Subcutaneous adipose tissue (tissue), 4 donors: ENCODE data around the gene MGAT3. TPM values are rescaled to one million over a fixed set of nuclear protein-coding genes. Genes with fewer than 3 reads are reported as not detected.

Experiments used
- total RNA-seq, 4 donors: library from RNA; depleted of rRNA; stranded (reverse); fragments of >200 nt; gene quantifications; one replicate each; pipeline ENCODE4 v1.1.0, GENCODE V29; 2016
- TF ChIP-seq, protein P1 (sequence below): fragments of 450-650 bp; IDR thresholded peaks from one replicate; pipeline ENCODE4 v1.5.1; 2016; ENCODE audit warnings: low read depth, mild to moderate bottlenecking, control low read depth, antibody characterized with exemption, moderate library complexity

MGAT3 gene
- total RNA-seq, 4 donors from 2014 or later: 6.5 to 13.4 (median 10.5) TPM

GRCh38 chr22:39534092-39534506 is 77.3 kb downstream of the MGAT3 start:
- TF ChIP-seq, protein P1, sequence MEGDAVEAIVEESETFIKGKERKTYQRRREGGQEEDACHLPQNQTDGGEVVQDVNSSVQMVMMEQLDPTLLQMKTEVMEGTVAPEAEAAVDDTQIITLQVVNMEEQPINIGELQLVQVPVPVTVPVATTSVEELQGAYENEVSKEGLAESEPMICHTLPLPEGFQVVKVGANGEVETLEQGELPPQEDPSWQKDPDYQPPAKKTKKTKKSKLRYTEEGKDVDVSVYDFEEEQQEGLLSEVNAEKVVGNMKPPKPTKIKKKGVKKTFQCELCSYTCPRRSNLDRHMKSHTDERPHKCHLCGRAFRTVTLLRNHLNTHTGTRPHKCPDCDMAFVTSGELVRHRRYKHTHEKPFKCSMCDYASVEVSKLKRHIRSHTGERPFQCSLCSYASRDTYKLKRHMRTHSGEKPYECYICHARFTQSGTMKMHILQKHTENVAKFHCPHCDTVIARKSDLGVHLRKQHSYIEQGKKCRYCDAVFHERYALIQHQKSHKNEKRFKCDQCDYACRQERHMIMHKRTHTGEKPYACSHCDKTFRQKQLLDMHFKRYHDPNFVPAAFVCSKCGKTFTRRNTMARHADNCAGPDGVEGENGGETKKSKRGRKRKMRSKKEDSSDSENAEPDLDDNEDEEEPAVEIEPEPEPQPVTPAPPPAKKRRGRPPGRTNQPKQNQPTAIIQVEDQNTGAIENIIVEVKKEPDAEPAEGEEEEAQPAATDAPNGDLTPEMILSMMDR: no peak

DNA sequence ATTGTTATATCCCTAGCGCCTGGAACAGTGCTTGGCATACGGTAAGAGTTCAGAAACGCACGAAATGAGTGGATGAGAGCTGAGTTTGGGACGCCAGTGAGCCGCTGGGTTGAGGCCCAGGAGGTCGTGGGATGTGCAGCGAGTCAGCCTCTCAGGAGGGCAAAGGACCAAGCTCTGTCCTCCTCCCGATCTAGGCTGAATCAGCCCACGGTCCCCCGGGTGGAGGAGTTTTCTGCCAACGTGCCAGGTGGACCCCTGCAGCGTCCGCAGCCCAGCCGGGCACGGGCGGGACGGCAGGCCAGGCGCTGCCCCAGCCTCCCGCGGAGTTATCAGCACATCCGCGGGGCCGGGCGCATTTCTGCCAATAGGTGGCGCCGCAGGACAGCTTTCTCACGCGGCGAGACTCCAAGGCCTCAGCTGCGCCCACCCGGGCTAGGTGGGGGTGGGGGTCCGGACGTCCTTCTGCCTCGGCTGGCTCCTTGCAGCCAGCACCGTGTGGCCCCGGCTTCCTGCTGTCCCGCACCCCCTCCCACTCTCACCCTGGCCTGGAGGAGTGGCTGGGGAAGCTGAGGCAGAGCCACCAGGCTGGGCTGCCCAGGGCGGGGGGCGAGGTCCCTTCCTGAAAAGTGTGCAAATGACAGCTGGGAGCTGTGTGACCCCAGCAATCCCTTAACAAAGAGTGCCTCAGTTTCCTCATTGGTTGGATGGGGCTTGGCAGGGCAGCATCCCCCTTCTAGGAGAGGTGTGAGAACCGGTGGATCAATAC is 78.0 kb downstream of the MGAT3 start:
- TF ChIP-seq, protein P1: no peak

DNA sequence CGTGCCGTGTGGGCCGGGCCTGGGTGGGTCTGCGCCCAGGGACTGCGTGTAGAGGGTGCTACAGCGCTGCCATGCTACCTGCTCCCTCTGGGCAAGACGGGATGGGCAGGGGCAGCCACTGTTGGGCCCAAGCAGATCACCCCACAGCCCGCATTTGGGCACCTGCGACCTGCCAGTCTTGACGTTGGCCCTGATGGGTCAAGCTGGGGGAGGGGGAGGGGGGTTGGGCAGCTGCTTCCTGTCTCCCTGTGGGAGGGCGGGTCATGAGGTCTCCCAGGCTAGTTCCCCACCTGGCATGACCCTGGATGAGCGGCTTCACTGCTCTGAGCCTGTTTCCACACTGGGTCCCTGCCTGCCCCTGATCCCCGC is 78.5 kb downstream of the MGAT3 start:
- TF ChIP-seq, protein P1: no peak

- TF ChIP-seq, protein P1: no peak
Measured at GRCh38 chr22:39535831-39536449, 79.1 kb downstream of the MGAT3 start.

- TF ChIP-seq, protein P1: no peak
Measured at GRCh38 chr22:39536711-39537110, 79.9 kb downstream of the MGAT3 start.

GRCh38 chr22:39537975-39538374 is 81.2 kb downstream of the MGAT3 start:
- TF ChIP-seq, protein P1: no peak

Other genes starting within 250 kb of the MGAT3 start
- gene PDGFB, start 212.0 kb upstream of the MGAT3 start, total RNA-seq: 10 to 100 TPM in 2 of 4 donors, 1 to 10 TPM in 2; 5.8 to 41.3 (median 8.4) TPM
- 1,000 to 10,000 TPM; 1,287 to 1,894 (median 1,495) TPM for gene RPL3, start 137.4 kb upstream of the MGAT3 start, total RNA-seq
- 10 to 100 TPM in 1 of 4 donors, 1 to 10 TPM in 3; 2.6 to 15.3 (median 3.7) TPM for gene SYNGR1, start 107.0 kb upstream of the MGAT3 start, total RNA-seq
- 10 to 100 TPM; 11.7 to 28.6 (median 16.0) TPM for gene TAB1, start 57.2 kb upstream of the MGAT3 start, total RNA-seq
- 10 to 100 TPM; 18.9 to 31.8 (median 22.0) TPM for gene MIEF1, start 45.3 kb downstream of the MGAT3 start, total RNA-seq
- gene ATF4, start 63.5 kb downstream of the MGAT3 start, total RNA-seq: 100 to 1,000 TPM; 333 to 430 (median 399) TPM
- gene RPS19BP1, start 75.7 kb downstream of the MGAT3 start, total RNA-seq: 100 to 1,000 TPM; 107 to 229 (median 159) TPM
- under 1 TPM; 0.16 to 0.57 (median 0.20) TPM for gene CACNA1I, start 113.7 kb downstream of the MGAT3 start, total RNA-seq